GM12878 (cell line): ENCODE measurements around the gene HTT-AS. TPM values are rescaled to one million over a fixed set of nuclear protein-coding genes. Genes with fewer than 3 reads are reported as not detected.
A peak's percentile ranks its signal among the peaks of the same experiment; 100 is the strongest.

Source experiments
- BACH1 ChIP-seq: fragments of 450-650 bp; IDR thresholded peaks from 2 replicates; pipeline ENCODE4 v1.6.1; 2017; ENCODE audit warnings: mild to moderate bottlenecking, borderline replicate concordance
- EGR1 ChIP-seq, 2 experiments: IDR thresholded peaks; 1 replicate in 1 of 2; 2 replicates in 1 of 2; pipeline ENCODE4 v1.6.1; 2011 to 2012; ENCODE audit warnings: low read depth in 2 of 2, low read length in 2 of 2, borderline replicate concordance in 1 of 2, mild to moderate bottlenecking in 1 of 2, moderate library complexity in 1 of 2
- ESRRA ChIP-seq: IDR thresholded peaks from 2 replicates; pipeline ENCODE4 v1.6.1; 2012; ENCODE audit warnings: mild to moderate bottlenecking, low read length, improper control_type of control experiment
- FOXK2 ChIP-seq: fragments of 450-650 bp; IDR thresholded peaks from 2 replicates; pipeline ENCODE4 v1.6.1; 2017; ENCODE audit warnings: mild to moderate bottlenecking, moderate library complexity
- IKZF1 ChIP-seq: fragments of 450-650 bp; conservative IDR thresholded peaks from 2 replicates; pipeline ENCODE4 v1.6.1; 2017; ENCODE audit warnings: antibody characterized with exemption, mild to moderate bottlenecking
- KAT2A ChIP-seq: conservative IDR thresholded peaks from 2 replicates; pipeline ENCODE4 v1.6.1; 2011; ENCODE audit warnings: low read depth, low read length; ENCODE audit not compliant: control insufficient read depth
- KDM1A ChIP-seq: fragments of 200-600 bp; sonication (generic); IDR thresholded peaks from 2 replicates; pipeline ENCODE4 v1.6.1; 2016; ENCODE audit warnings: borderline replicate concordance
- NFYA ChIP-seq: IDR thresholded peaks from 2 replicates; pipeline ENCODE4 v1.6.1; 2011; ENCODE audit warnings: low read depth, mild to moderate bottlenecking, low read length, improper control_type of control experiment, borderline replicate concordance
- NR2F1 ChIP-seq: fragments of 450-650 bp; conservative IDR thresholded peaks from 2 replicates; pipeline ENCODE4 v1.6.1; 2017; ENCODE audit warnings: mild to moderate bottlenecking
- POLR2A ChIP-seq: IDR thresholded peaks from 2 replicates; pipeline ENCODE4 v1.6.1; 2011; ENCODE audit warnings: low read depth, mild to moderate bottlenecking, low read length
- POLR2AphosphoS2 ChIP-seq: IDR thresholded peaks from 2 replicates; pipeline ENCODE4 v1.6.1; 2011; ENCODE audit warnings: low read depth, mild to moderate bottlenecking, low read length, improper control_type of control experiment, moderate library complexity
- RELA ChIP-seq: fragments of 450-650 bp; IDR thresholded peaks from 2 replicates; pipeline ENCODE4 v1.8.0; 2014; ENCODE audit warnings: borderline replicate concordance; ENCODE audit not compliant: partially characterized antibody
- RFX5 ChIP-seq: IDR thresholded peaks from 2 replicates; pipeline ENCODE4 v1.6.1; 2011; ENCODE audit warnings: low read depth, low read length, improper control_type of control experiment
- SRF ChIP-seq, 2 experiments: IDR thresholded peaks; 2 replicates each; pipeline ENCODE4 v1.6.1; 2011; ENCODE audit warnings: low read depth in 2 of 2, low read length in 2 of 2, mild to moderate bottlenecking in 1 of 2, moderate library complexity in 1 of 2
- ZBED1 ChIP-seq: IDR thresholded peaks from 2 replicates; pipeline ENCODE4 v1.6.1; 2016; ENCODE audit warnings: borderline replicate concordance
- ZNF687 ChIP-seq: fragments of 450-650 bp; IDR thresholded peaks from 2 replicates; pipeline ENCODE4 v1.6.1; 2017; ENCODE audit warnings: mild to moderate bottlenecking, moderate library complexity
- polyA plus RNA-seq, 11 experiments: library from polyadenylated mRNA; depleted of rRNA in 4 of 11; unstranded in 6 of 11; stranded (reverse) in 5 of 11; fragments of >200 nt; fragmentation: Nextera tagmentation in 4 of 11; fragmentation: Illumina TruSeq in 1 of 11; extraction: Ambion mirVana in 4 of 11; extraction: Trizol in 1 of 11; gene quantifications; 1 replicate in 1 of 11; 2 replicates in 10 of 11; pipeline versions ENCODE4 v1.2.1 to v1.2.3, GENCODE V29; 2011 to 2016; ENCODE audit warnings: inconsistent platforms in 2 of 11, missing spikeins in 2 of 11, low read depth in 1 of 11
- total RNA-seq, 4 experiments: library from RNA; depleted of rRNA in 3 of 4; stranded (reverse); fragments of >200 nt in 3 of 4; fragmentation: Illumina TruSeq in 1 of 4; extraction: Trizol in 1 of 4; gene quantifications; 2 replicates each; pipeline versions ENCODE4 v1.2.1 to v1.2.3, GENCODE V29; 2013 to 2021
- TF ChIP-seq, protein P1 (sequence below): fragments of 450-650 bp; IDR thresholded peaks from 2 replicates; pipeline ENCODE4 v1.6.1; 2017; ENCODE audit warnings: borderline replicate concordance
- TF ChIP-seq, protein P2 (sequence below): fragments of 450-650 bp; IDR thresholded peaks from 2 replicates; pipeline ENCODE4 v1.6.1; 2016; ENCODE audit warnings: mild to moderate bottlenecking
- TF ChIP-seq, protein P3 (sequence below): fragments of 450-650 bp; conservative IDR thresholded peaks from 2 replicates; pipeline ENCODE4 v1.6.1; 2017; ENCODE audit warnings: mild to moderate bottlenecking, moderate library complexity

The HTT-AS gene
- total and polyA plus RNA-seq, 10 of the 15 experiments (the other 5 are each of a cell fraction or from before 2014, with no cell fraction given) = not detected

- TF ChIP-seq, protein P1, sequence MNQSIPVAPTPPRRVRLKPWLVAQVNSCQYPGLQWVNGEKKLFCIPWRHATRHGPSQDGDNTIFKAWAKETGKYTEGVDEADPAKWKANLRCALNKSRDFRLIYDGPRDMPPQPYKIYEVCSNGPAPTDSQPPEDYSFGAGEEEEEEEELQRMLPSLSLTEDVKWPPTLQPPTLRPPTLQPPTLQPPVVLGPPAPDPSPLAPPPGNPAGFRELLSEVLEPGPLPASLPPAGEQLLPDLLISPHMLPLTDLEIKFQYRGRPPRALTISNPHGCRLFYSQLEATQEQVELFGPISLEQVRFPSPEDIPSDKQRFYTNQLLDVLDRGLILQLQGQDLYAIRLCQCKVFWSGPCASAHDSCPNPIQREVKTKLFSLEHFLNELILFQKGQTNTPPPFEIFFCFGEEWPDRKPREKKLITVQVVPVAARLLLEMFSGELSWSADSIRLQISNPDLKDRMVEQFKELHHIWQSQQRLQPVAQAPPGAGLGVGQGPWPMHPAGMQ = no peak
- no peak for TF ChIP-seq NFYA
- peak; percentile 72 to 77 for TF ChIP-seq EGR1 (IDR thresholded peaks at IDR 0.05; ENCODE audit: borderline replicate concordance in 1 of 2, low read depth in 2 of 2, low read length in 2 of 2)
- peak; percentile 69 for TF ChIP-seq RELA
- TF ChIP-seq, protein P2, sequence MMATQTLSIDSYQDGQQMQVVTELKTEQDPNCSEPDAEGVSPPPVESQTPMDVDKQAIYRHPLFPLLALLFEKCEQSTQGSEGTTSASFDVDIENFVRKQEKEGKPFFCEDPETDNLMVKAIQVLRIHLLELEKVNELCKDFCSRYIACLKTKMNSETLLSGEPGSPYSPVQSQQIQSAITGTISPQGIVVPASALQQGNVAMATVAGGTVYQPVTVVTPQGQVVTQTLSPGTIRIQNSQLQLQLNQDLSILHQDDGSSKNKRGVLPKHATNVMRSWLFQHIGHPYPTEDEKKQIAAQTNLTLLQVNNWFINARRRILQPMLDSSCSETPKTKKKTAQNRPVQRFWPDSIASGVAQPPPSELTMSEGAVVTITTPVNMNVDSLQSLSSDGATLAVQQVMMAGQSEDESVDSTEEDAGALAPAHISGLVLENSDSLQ = peak; percentile 98
- no peak for TF ChIP-seq KDM1A
- TF ChIP-seq ZBED1 = no peak
- TF ChIP-seq ESRRA = no peak
- TF ChIP-seq POLR2AphosphoS2 = no peak
- TF ChIP-seq BACH1 = peak; percentile 60
- peak; percentile 86 for TF ChIP-seq POLR2A
- no peak for TF ChIP-seq RFX5
- TF ChIP-seq SRF (IDR thresholded peaks at IDR 0.05; ENCODE audit: low read depth in 2 of 2, low read length in 2 of 2) = no peak
- TF ChIP-seq NR2F1 = 0 out of 2 replicates have a peak, but pooled peaks have one; percentile 28
- TF ChIP-seq ZNF687 = peak; percentile 47; the same call in 1 of the 2 replicates
- TF ChIP-seq IKZF1 = peak; percentile 37
- TF ChIP-seq, protein P3, sequence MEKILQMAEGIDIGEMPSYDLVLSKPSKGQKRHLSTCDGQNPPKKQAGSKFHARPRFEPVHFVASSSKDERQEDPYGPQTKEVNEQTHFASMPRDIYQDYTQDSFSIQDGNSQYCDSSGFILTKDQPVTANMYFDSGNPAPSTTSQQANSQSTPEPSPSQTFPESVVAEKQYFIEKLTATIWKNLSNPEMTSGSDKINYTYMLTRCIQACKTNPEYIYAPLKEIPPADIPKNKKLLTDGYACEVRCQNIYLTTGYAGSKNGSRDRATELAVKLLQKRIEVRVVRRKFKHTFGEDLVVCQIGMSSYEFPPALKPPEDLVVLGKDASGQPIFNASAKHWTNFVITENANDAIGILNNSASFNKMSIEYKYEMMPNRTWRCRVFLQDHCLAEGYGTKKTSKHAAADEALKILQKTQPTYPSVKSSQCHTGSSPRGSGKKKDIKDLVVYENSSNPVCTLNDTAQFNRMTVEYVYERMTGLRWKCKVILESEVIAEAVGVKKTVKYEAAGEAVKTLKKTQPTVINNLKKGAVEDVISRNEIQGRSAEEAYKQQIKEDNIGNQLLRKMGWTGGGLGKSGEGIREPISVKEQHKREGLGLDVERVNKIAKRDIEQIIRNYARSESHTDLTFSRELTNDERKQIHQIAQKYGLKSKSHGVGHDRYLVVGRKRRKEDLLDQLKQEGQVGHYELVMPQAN = peak; percentile 64
- no peak for TF ChIP-seq FOXK2
- TF ChIP-seq KAT2A = no peak
Observed at GRCh38 chr4:3074078-3074845, at the start of gene HTT-AS, which contains the start of gene HTT (continued).
